Skeletal muscle satellite cell (primary cell): ENCODE results near the gene DDIT3.

Experiments
- H3K27me3 ChIP-seq: 2 replicates; pipeline ENCODE4 v1.7.0; 2013; ENCODE audit warnings: low read length; ENCODE audit not compliant: control insufficient read depth, insufficient read depth
- H3K36me3 ChIP-seq: 2 replicates; pipeline ENCODE4 v1.7.0; 2013; ENCODE audit warnings: mild to moderate bottlenecking, control low read depth, low read length; ENCODE audit not compliant: insufficient read depth
- H3K4me1 ChIP-seq: 2 replicates; pipeline ENCODE4 v1.7.0; 2013; ENCODE audit warnings: low read length; ENCODE audit not compliant: control insufficient read depth, insufficient read depth
- H3K4me2 ChIP-seq: 2 replicates; pipeline ENCODE4 v1.7.0; 2013; ENCODE audit warnings: mild to moderate bottlenecking, low read length
- H3K4me3 ChIP-seq: 2 replicates; pipeline ENCODE4 v1.7.0; 2013; ENCODE audit warnings: low read length
- H3K9ac ChIP-seq: 2 replicates; pipeline ENCODE4 v1.7.0; 2013; ENCODE audit warnings: mild to moderate bottlenecking, low read depth, low read length, moderate library complexity
- H3K9me3 ChIP-seq: replicated peaks from 2 replicates; pipeline ENCODE4 v1.7.0; 2013; ENCODE audit warnings: mild to moderate bottlenecking, control low read depth, low read length

The DDIT3 gene

DNA sequence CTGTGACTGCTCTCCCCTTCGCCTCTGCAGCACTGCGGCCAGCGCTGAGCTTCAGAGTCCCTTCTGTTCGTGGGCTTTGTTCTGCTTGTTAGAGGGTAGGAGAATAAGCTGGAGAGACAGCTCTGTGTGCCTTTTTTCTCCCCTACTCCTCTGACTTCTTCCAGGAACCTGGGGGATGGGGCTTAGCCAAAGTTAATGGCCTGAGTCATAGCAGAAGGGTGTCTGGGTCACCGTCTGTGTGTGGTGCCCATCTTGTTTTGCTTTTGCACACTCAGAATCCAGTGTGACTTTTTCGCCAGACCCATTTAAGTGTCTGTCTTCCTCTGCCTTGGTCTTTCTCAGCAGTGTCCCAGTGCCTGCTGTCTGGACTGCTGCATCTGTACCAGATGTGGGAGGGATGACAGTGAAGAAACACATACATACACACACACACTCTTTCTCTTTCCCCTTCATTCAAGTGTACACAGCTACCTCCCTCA lies 32.6 kb upstream of the DDIT3 start:
- H3K9me3 ChIP-seq, result no peaks in the 10 kb centered on the region

GRCh38 chr12:57552306-57552651 lies 32.0 kb upstream of the DDIT3 start:
- H3K27me3 ChIP-seq, result peaks cover 50% of the 10 kb centered on the region
- H3K9me3 ChIP-seq, result no peaks in the 10 kb centered on the region
- no peak overlapping the region for H3K4me2 ChIP-seq
- no peak overlapping the region for H3K9ac ChIP-seq
- no peak overlapping the region for H3K4me3 ChIP-seq
- no peaks in the 10 kb centered on the region for H3K36me3 ChIP-seq
- H3K4me1 ChIP-seq, result peaks cover 12% of the 10 kb centered on the region

More for the DNA sequence above, 32.6 kb upstream of the DDIT3 start:
- Histone ChIP-seq H3K4me2 (no peak overlapping the region), H3K4me3 (no peak overlapping the region), H3K27me3 (peaks cover 50% of the 10 kb centered on the region), H3K9ac (no peak overlapping the region), H3K4me1 (peaks cover 12% of the 10 kb centered on the region), H3K36me3 (no peaks in the 10 kb centered on the region)

DNA sequence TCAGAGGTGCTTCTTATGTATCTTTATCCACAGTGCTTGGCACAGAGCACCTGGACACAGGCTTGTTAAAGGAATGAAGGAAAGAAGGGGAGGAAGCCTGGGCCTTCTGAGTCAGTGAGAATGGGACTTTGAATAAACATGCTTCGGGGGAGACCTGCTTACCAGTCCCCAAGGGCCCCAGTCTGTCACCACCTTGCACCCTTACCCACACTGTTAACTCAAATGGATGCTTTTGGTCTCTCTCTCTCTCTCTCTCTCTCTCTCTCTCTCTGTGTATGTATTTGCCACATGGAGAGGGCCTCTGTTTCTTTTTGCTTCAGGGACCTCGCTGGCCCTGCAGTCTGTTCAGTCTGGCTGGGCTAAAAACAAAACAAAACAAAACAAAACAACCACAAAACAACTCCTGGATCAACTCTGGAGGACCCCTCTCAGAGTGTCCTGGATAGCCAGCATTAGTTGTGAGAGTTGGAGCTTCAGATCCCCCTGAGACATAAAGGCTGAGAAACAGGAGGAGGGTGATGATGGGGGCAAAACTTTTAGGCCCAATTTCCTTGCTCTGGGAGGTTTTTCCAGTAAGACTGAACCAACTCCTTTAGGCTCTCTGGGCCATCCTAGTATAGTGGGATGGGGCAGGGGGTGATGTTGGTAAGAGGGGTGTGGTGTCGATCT lies 31.5 kb upstream of the DDIT3 start:
- H3K4me1 ChIP-seq, result peaks cover 12% of the 10 kb centered on the region
- no peaks in the 10 kb centered on the region for H3K36me3 ChIP-seq
- no peak overlapping the region for H3K9ac ChIP-seq
- H3K9me3 ChIP-seq, result no peaks in the 10 kb centered on the region
- H3K27me3 ChIP-seq, result peaks cover 50% of the 10 kb centered on the region
- no peak overlapping the region for H3K4me2 ChIP-seq
- no peak overlapping the region for H3K4me3 ChIP-seq

DNA sequence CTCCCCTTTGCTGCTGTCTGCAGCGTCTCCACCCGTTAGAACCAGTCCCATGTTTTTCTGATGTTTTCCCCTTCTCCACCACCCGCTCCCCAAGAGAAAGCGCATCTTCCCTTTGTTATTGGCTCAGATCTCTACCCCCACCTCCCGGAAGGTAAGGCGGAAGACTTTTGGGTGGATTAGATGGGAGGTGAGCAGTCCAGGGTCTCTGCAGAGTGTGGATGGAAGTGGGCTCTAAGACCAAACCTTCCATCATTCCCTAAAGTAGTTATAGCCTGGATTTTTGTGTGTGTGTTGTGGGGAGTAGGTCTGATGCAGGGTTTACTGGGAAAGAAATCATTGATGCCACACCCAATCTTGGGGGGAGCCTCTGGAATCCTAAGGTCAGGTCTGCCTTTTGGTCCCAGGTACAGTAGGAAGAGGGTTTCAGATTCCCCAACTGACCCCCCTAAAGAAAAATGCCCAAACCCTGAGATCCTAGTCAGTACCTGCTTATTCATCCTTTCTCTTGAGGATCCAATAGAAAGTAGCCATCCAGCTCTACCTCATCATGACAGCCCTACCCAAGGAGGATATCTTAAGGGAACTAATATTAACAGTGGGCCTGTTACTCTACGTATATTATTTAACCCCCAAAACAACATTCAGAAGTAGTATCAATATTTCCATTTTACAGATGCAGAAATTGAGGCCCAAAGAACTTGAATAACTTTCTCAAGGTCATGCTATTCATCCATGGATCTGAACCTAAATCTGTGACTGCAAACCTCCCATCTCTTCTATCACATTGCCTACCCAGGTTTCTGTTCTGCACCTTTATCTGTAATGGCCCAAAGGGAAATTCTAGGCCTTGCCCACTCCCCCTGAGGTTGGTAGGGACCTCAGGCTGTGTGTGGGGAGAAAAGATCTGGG lies 30.6 kb upstream of the DDIT3 start:
- no peaks in the 10 kb centered on the region for H3K9me3 ChIP-seq
- peaks cover 50% of the 10 kb centered on the region for H3K27me3 ChIP-seq
- peaks cover 16% of the 10 kb centered on the region for H3K4me1 ChIP-seq
- peaks cover under 1% of the 10 kb centered on the region for H3K36me3 ChIP-seq
- H3K4me3 ChIP-seq, result no peak overlapping the region
- no peak overlapping the region for H3K4me2 ChIP-seq
- H3K9ac ChIP-seq, result no peak overlapping the region

- H3K9ac ChIP-seq, result no peak within 1 kb of the TSS
- H3K4me1 ChIP-seq, result peaks cover 23% of the 10 kb centered on the region
- H3K36me3 ChIP-seq, result peaks cover 8% of the 10 kb centered on the region
- H3K9me3 ChIP-seq, result no peaks in the 10 kb centered on the region
- peak within 1 kb of the TSS; percentile 73 for H3K4me2 ChIP-seq
- H3K4me3 ChIP-seq, result peak within 1 kb of the TSS; percentile 45
- peaks cover 50% of the 10 kb centered on the region for H3K27me3 ChIP-seq
These were observed 29.8 kb upstream of the DDIT3 start, which contains the start of gene KIF5A for GRCh38 chr12:57549909-57550640. KIF5A (plus strand) TSS chr12:57550044; CDS start chr12:57550272, 228 bp downstream.

GRCh38 chr12:57549203-57549908 lies 29.0 kb upstream of the DDIT3 start:
- peaks cover 47% of the 10 kb centered on the region for H3K27me3 ChIP-seq
- H3K4me3 ChIP-seq, result peak overlapping the region; percentile 45
- H3K9me3 ChIP-seq, result no peaks in the 10 kb centered on the region
- H3K36me3 ChIP-seq, result peaks cover 8% of the 10 kb centered on the region
- H3K4me2 ChIP-seq, result peak overlapping the region; percentile 73
- peaks cover 23% of the 10 kb centered on the region for H3K4me1 ChIP-seq
- H3K9ac ChIP-seq, result no peak overlapping the region

- H3K4me3 ChIP-seq, result no peak overlapping the region
- peaks cover 23% of the 10 kb centered on the region for H3K4me1 ChIP-seq
- H3K36me3 ChIP-seq, result peaks cover 11% of the 10 kb centered on the region
- no peak overlapping the region for H3K4me2 ChIP-seq
- H3K9me3 ChIP-seq, result no peaks in the 10 kb centered on the region
- H3K9ac ChIP-seq, result no peak overlapping the region
- H3K27me3 ChIP-seq, result peaks cover 39% of the 10 kb centered on the region
These were observed 28.2 kb upstream of the DDIT3 start for GRCh38 chr12:57548488-57548887.

- Histone ChIP-seq H3K9ac (no peak overlapping the region), H3K4me1 (peaks cover 22% of the 10 kb centered on the region), H3K36me3 (peaks cover 11% of the 10 kb centered on the region), H3K4me2 (no peak overlapping the region), H3K4me3 (no peak overlapping the region), H3K9me3 (no peaks in the 10 kb centered on the region), H3K27me3 (peaks cover 39% of the 10 kb centered on the region)
These were observed 27.6 kb upstream of the DDIT3 start for GRCh38 chr12:57548013-57548315.

DNA sequence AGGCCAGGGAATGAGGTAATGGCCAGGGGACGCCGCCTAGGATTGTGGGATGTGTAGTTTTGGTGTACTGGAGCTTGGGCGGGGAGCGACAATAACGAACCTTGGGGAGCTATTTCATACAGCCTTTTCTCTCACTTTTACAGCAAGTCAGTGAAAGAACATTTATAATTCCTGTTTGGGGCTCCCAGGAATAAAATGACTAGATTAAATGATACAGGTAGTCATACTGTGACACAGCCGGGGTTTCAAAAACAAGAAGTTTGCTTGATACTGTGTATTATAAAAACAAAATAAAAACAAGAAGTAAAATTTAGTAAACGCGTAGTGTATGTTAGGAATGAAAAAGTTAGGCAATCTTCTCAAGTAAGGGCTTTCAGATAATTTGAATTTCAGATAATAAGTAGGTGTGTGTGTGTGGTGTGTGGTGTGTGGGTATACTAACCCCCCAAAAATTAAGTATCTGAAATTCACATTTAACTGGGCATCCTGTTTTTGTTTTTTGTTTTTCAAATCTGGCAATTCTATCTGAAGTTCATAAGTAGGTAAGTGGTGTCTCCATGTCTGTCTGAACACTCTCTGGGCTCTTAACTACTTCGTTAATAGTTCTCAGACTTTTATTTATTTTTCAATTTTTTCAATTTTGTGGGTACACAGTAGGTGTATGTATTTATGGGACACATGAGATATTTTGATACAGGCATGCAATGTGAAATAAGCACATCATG lies 27.1 kb upstream of the DDIT3 start:
- Histone ChIP-seq H3K36me3 (peaks cover 11% of the 10 kb centered on the region), H3K9me3 (no peaks in the 10 kb centered on the region), H3K4me1 (peaks cover 16% of the 10 kb centered on the region), H3K9ac (peak overlapping the region; percentile 97), H3K4me2 (peak overlapping the region; percentile 72), H3K4me3 (peak overlapping the region; percentile 78), H3K27me3 (peaks cover 38% of the 10 kb centered on the region)

- Histone ChIP-seq H3K27me3 (peaks cover 30% of the 10 kb centered on the region), H3K36me3 (peaks cover 14% of the 10 kb centered on the region), H3K4me1 (peaks cover 16% of the 10 kb centered on the region), H3K9ac (peak within 1 kb of the TSS; percentile 97), H3K4me3 (peak within 1 kb of the TSS; percentile 78), H3K4me2 (peak within 1 kb of the TSS; percentile 99), H3K9me3 (no peaks in the 10 kb centered on the region)
These were observed 26.3 kb upstream of the DDIT3 start, which contains the start of gene DCTN2 for GRCh38 chr12:57546438-57547287. DCTN2 (minus strand) TSS chr12:57547192; CDS start chr12:57547063, 129 bp downstream.
